HG03565 (cell line): ENCODE measurements around the gene TIAM1.

Experiments
- ATAC-seq: cut with Tn5 transposase; IDR thresholded peaks from one replicate; pipeline ENCODE4 v1.9.1; 2021; ENCODE audit warnings: mild to moderate bottlenecking, moderate library complexity; ENCODE audit not compliant: unreplicated experiment

Gene TIAM1

GRCh38 chr21:31290765-31291164 lies 53.3 kb downstream of the TIAM1 start:
- ATAC-seq, result no peak

GRCh38 chr21:31289702-31290101 lies 54.4 kb downstream of the TIAM1 start:
- ATAC-seq, result no peak

- ATAC-seq, result no peak
These were observed 55.9 kb downstream of the TIAM1 start for GRCh38 chr21:31288191-31288590.

DNA sequence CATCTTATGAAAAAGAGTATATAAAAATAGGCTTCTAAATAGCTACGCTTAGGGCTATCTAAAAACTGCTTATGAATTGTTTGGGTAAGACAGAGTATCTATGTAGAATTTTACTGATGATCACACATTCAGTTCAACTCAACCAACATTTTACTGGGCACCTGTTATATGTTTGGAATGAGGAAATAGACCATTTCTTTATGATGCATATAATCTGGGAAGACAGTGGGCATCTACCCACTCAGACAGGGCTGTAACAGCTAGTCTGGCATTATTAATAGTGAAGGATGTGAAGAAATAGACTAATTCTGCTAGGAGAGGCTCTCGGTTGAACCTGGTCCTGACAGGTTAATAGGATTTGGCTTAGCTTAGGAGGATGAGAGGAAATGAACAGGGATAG lies 56.9 kb downstream of the TIAM1 start:
- no peak for ATAC-seq

- ATAC-seq, result no peak
These were observed 57.4 kb downstream of the TIAM1 start for GRCh38 chr21:31286621-31287020.

- ATAC-seq, result no peak
These were observed 59.2 kb downstream of the TIAM1 start for GRCh38 chr21:31284797-31285397.

- no peak for ATAC-seq
These were observed 61.0 kb downstream of the TIAM1 start for GRCh38 chr21:31283025-31283424.

DNA sequence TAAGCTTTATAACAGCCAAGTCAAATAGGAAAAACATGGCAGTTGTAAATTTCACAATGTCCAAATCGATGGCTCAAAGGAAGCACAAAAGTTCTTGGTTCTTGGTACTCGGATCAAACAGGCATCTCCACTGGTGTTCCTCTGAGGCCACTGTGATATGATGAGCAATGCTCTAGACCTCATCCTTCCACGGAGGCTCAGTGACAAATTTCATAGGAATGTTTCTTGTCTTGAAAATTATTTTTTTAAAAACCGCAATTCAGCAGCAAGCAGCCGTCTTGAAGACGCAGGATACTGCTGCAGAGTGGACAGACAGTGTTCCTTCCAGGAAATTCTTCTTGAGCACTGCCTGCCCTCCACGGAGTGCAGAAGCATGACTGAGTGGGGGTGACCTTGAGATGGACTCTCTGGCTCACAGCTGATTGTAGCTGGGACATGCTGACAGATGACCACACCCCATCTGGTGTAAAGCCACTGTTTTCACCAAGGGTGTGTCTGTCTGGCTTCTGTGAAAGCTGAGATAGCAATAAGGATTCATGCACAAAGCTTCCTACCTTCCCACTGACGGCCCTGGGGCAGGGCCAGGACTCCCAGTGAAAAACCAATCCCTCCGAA lies 61.9 kb downstream of the TIAM1 start:
- ATAC-seq, result no peak

GRCh38 chr21:31281561-31281960 lies 62.5 kb downstream of the TIAM1 start:
- ATAC-seq, result no peak

GRCh38 chr21:31279986-31280385 lies 64.1 kb downstream of the TIAM1 start:
- ATAC-seq, result no peak

DNA sequence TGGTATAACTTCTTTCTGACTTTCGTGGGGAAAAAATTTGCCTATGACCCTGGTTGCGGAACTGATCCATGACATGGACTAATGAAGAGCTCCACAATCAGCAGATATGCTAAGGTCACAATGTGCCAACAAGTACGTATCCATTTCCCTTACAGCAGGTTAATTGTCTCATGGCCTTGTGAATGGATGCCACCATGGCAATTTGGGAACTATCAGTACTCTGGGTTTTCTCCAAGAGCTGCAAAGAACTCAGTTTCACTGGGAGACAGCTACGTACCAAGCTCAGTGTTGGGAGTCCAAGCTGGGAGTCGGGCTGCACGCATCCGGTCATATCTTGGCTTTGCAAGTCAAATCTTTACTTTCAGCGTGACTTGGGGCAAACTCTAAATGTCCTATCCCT lies 64.8 kb downstream of the TIAM1 start:
- no peak for ATAC-seq

DNA sequence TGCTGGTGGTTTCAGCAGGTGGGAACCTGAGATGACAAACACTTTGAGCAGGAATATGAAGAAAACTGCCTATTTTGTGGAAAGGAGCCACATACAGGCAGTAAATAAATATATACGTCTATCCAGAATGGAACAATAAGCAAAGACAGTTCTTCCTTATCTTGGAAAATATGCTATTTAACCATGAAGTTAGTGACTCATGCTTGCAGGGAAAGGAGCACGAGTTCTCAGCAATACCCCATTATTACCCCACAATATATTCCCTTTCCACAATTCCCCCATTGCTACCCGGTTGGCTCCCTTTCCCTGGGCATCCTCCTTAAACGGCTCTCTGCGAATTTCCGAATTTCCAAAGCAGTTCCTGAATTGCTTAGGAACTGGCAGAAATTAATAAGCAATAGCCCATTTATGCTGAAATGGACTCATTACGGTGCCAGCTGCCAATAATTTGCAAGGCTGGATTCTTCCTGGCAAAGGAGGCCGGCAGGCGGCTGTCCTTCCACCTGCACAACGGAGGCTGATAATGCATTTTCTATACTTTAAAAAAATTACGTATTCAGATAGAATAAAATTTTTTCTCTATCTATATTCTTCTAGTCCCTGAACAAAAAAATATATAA lies 65.4 kb downstream of the TIAM1 start:
- no peak for ATAC-seq

DNA sequence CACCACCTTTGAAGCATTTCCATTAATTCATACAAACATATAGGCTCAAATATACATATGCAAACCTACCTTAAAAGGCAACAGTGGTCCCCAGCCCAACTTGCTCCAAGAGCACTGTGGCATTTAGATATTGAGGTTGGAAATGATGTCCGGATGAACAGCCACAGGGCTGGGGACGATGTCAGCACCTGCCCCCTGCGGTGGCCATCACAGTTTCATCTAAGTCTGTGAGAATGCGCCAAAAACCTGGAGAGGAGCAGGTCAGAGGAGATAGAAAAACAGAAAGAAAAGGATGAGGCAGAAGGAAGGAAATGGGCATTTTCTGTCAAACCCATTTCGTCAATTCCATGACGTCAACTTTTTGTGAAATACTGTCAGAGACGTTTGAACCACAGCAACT lies 67.4 kb downstream of the TIAM1 start:
- no peak for ATAC-seq

DNA sequence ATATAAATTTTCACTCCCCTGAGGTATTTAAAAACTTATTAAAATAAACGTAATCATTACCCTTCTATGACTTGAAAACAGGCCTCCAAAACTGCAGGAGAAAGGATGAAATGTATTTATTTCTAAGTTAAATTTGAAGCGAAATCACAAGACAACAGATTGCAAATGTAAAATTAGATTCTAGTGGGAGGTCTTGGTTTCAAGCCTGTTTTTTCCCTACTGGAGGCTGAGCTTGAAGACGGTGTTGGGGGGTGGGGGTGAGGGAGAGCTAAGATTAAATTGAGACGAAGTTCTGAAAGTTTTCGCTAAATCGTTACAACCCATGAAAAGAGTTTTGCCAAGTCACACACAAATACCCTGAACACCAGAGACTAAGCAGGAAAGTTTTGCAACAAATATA lies 68.2 kb downstream of the TIAM1 start:
- no peak for ATAC-seq

- ATAC-seq, result no peak
These were observed 70.8 kb downstream of the TIAM1 start for GRCh38 chr21:31273278-31273677.

DNA sequence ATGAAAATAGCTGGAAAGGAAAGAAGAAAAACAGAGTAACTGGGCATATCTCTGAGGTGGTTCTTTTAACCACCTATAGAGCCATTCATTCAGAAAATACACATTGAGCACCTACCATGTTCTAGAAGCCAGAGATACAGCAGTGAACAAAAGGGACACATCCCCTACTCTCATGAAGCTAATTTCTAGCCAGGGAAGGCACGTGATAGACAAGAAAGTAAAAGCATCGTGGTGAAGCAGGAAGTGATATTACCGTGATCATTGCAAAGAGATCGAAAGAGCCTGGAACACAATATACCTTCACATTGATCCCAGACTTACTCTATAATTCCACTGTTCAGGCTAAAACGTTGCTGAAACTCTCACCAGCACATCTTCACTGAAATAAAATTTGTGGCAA lies 76.0 kb downstream of the TIAM1 start:
- ATAC-seq, result no peak

DNA sequence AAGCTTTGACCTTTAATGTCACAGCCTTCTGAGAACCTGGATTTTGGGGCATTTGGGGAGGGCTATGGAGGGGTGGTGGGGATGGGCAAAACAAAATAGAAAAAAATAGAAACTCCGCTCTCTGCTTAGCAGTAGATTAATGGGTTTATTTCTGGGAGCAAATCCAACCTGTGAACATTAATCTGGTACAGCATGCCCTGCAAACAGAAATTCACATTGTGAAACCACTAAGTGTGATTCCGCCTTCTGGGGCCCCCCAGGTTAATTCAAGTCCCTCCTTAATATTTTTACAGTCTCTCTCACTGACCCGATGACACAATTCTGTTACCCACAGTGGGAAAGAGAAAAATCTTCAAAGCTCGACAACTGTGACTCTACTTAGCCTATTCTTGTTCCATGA lies 76.4 kb downstream of the TIAM1 start:
- no peak for ATAC-seq

DNA sequence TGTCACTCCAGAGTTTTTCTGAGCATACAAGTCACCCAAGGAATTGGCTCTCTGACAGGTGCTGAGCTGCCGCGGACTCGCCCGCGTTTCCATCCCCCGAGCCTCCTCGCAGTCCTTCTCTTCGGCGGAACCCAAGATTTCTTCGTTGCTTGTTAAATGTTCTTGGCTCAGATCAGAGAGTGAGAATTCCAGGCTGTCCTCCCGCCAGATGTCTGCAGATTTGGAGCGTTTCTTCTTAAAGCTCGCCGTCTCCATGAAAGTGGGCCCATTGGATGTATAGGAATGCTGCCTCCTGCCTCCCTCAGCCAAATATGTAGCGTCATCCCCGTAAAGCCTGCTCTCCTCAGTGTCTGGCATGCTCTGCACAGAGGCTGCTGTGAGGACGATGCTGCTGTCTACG lies 77.8 kb downstream of the TIAM1 start:
- no peak for ATAC-seq

GRCh38 chr21:31265366-31266013 lies 78.6 kb downstream of the TIAM1 start:
- ATAC-seq, result no peak

DNA sequence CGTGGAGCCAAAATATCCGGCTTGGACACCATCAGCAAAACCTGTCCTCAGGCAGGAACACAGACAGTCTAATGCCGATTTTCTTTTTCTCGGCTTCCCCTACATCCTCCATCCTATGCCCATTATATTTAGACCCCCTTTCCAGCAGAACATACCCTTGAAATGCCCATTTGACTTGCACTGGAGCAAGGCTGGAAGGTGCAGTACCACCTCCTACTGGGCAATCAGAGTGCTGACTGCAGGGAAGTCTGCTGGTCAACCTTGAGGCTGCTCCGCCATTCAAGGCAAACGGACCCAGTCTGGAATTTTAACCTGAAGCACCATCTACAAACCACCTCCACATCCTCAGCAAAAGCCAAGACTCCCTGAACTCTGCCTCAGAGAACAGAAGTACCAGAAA lies 79.5 kb downstream of the TIAM1 start:
- no peak for ATAC-seq

GRCh38 chr21:31262728-31263127 lies 81.3 kb downstream of the TIAM1 start:
- no peak for ATAC-seq

GRCh38 chr21:31261759-31262158 lies 82.3 kb downstream of the TIAM1 start:
- ATAC-seq, result no peak
